Aorta (tissue), 5 donors: ENCODE measurements around the gene KIF15. TPM values are rescaled to one million over a fixed set of nuclear protein-coding genes. Genes with fewer than 3 reads are reported as not detected.
"Not testable (repeated sequence)": the region's sequence is repeated elsewhere in the genome, so short reads cannot be mapped to it uniquely, and the experiment has no call there.

Source experiments
- ATAC-seq: fragments of 200-7000 bp; cut with Tn5 transposase; one replicate; pipeline ENCODE4 v1.9.1; 2022; ENCODE audit warnings: moderate library complexity; ENCODE audit not compliant: low FRiP score
- DNase-seq, 2 donors: peaks; one replicate each; pipeline ENCODE4 v3.0.0-alpha.2; 2020
- H3K27ac ChIP-seq, 2 donors: one replicate each; pipeline ENCODE4 v1.5.1; 2013; ENCODE audit warnings: low read length in 2 of 2, mild to moderate bottlenecking in 2 of 2, moderate library complexity in 2 of 2, control low read depth in 1 of 2, inconsistent platforms in 1 of 2, low read depth in 1 of 2
- H3K27me3 ChIP-seq, 2 donors: one replicate each; pipeline ENCODE4 v1.6.1; 2013; ENCODE audit warnings: control low read depth in 1 of 2, low read length in 1 of 2, mild to moderate bottlenecking in 1 of 2, moderate library complexity in 1 of 2; ENCODE audit not compliant: insufficient read depth in 2 of 2, control insufficient read depth in 1 of 2
- H3K36me3 ChIP-seq, 2 donors: one replicate each; pipeline ENCODE4 v1.6.1; 2013; ENCODE audit warnings: control low read depth in 1 of 2, low read length in 1 of 2, mild to moderate bottlenecking in 1 of 2; ENCODE audit not compliant: insufficient read depth in 2 of 2, control insufficient read depth in 1 of 2
- H3K4me1 ChIP-seq, 2 donors: one replicate each; pipeline ENCODE4 v1.6.1; 2013; ENCODE audit warnings: low read length in 2 of 2, control low read depth in 1 of 2, mild to moderate bottlenecking in 1 of 2, moderate library complexity in 1 of 2; ENCODE audit not compliant: insufficient read depth in 2 of 2, control insufficient read depth in 1 of 2
- H3K4me3 ChIP-seq, 2 donors: one replicate each; pipeline ENCODE4 v1.5.1; 2013; ENCODE audit warnings: low read length in 2 of 2, control low read depth in 1 of 2, mild to moderate bottlenecking in 1 of 2
- H3K9me3 ChIP-seq: one replicate; pipeline ENCODE4 v1.6.1; 2013; ENCODE audit warnings: mild to moderate bottlenecking, low read length; ENCODE audit not compliant: control insufficient read depth
- WGBS, 2 donors: extraction: QIAGEN DNeasy Blood & Tissue Kit; methylation state at CpG; one replicate each; pipeline ENCODE4 v1.1.7; 2013; 5-methylcytosine and 5-hydroxymethylcytosine counted together
- intact Hi-C, 2 donors: fragments of 100-400 bp; cut with DNase I; formaldehyde crosslinking; loops; one replicate each; pipeline versions ENCODE4 v1.14.2 to v1.15.0; 2022
- polyA plus RNA-seq, 2 donors: library from polyadenylated mRNA; stranded (reverse); fragments of 200-250 nt; gene quantifications; one replicate each; pipeline ENCODE4 v1.2.3, GENCODE V29; 2013
- total RNA-seq, 2 donors: library from RNA; stranded (reverse); fragmentation: NEBNext Ultra II Directional; extraction: Animal tissue kit (Norgen Biotek cat#: 25700); gene quantifications; one replicate each; pipeline ENCODE4 v1.2.1, GENCODE V29; 2021
- donor health status: healthy with polysubstance abuse.
- donor health status: Bipolar disorder and iron deficiency.
- donor health status: DM: no; HTN: no; CAD: no.
- donor health status: DM: no; HTN: no; CAD: no.
- donor health status: DM: yes; HTN: yes; CAD: no.

The KIF15 gene
- total and polyA plus RNA-seq, 4 donors = 0.49 to 2.1 (median 0.92) TPM

GRCh38 chr3:44805960-44806359 is 44.4 kb downstream of the KIF15 start:
- ATAC-seq (no peak), DNase-seq (no peak)
- intact Hi-C loops = no loop called here
- H3K4me3 ChIP-seq = no peak overlapping the region
- no peaks in the 10 kb centered on the region for H3K36me3 ChIP-seq
- no peaks in the 10 kb centered on the region for H3K4me1 ChIP-seq
- 93 to 95% methylated on average over 2 of the region's 2 CpGs for WGBS, 2 donors
- H3K9me3 ChIP-seq = no peaks in the 10 kb centered on the region
- H3K27ac ChIP-seq = no peak overlapping the region
- H3K27me3 ChIP-seq = no peaks in the 10 kb centered on the region

GRCh38 chr3:44814751-44815150 is 53.2 kb downstream of the KIF15 start:
- Histone ChIP-seq H3K4me3 (no peak overlapping the region), H3K27me3 (no peaks in the 10 kb centered on the region), H3K4me1 (no peaks in the 10 kb centered on the region), H3K27ac (no peak overlapping the region), H3K9me3 (no peaks in the 10 kb centered on the region), H3K36me3 (no peaks in the 10 kb centered on the region)
- ATAC-seq = no peak
- no peak for DNase-seq
- WGBS, 2 donors = 93 to 95% methylated on average over 6 of the region's 6 CpGs
- intact Hi-C loops = no loop called here

- H3K9me3 ChIP-seq, H3K27ac ChIP-seq, ATAC-seq, H3K4me3 ChIP-seq, DNase-seq, H3K27me3 ChIP-seq, intact Hi-C loops, H3K4me1 ChIP-seq, H3K36me3 ChIP-seq: not testable (repeated sequence)
- WGBS, 2 donors = 97 to 100% methylated on average over 2 of the region's 2 CpGs
Observed at GRCh38 chr3:44816334-44816733, 54.7 kb downstream of the KIF15 start.

GRCh38 chr3:44821206-44821605 is 59.6 kb downstream of the KIF15 start:
- H3K9me3 ChIP-seq, DNase-seq, H3K27ac ChIP-seq, H3K27me3 ChIP-seq, H3K36me3 ChIP-seq, H3K4me3 ChIP-seq, ATAC-seq, H3K4me1 ChIP-seq, intact Hi-C loops: not testable (repeated sequence)
- 96 to 98% methylated on average over 24 to 34 of the region's 34 CpGs for WGBS, 2 donors

GRCh38 chr3:44825264-44825925 is 63.8 kb downstream of the KIF15 start:
- H3K4me3 ChIP-seq = no peak overlapping the region
- H3K4me1 ChIP-seq = no peaks in the 10 kb centered on the region
- no peak overlapping the region for H3K27ac ChIP-seq
- 69% methylated on average over 2 of the region's 2 CpGs for WGBS, 2 donors
- no peaks in the 10 kb centered on the region for H3K27me3 ChIP-seq
- no peaks in the 10 kb centered on the region for H3K9me3 ChIP-seq
- H3K36me3 ChIP-seq = no peaks in the 10 kb centered on the region
- intact Hi-C loops = no loop called here
- DNase-seq (no peak), ATAC-seq (no peak)

GRCh38 chr3:44827196-44827595 is 65.6 kb downstream of the KIF15 start:
- H3K27ac ChIP-seq = no peak overlapping the region
- H3K4me3 ChIP-seq = no peak overlapping the region
- intact Hi-C loops = no loop called here
- DNase-seq = no peak
- H3K4me1 ChIP-seq = no peaks in the 10 kb centered on the region
- no peaks in the 10 kb centered on the region for H3K36me3 ChIP-seq
- ATAC-seq = no peak
- H3K9me3 ChIP-seq = no peaks in the 10 kb centered on the region
- WGBS, 2 donors = 86 to 96% methylated on average over 3 of the region's 3 CpGs
- H3K27me3 ChIP-seq = no peaks in the 10 kb centered on the region

GRCh38 chr3:44831232-44831631 is 69.6 kb downstream of the KIF15 start:
- 89 to 93% methylated on average over 5 of the region's 5 CpGs for WGBS, 2 donors
- H3K27me3 ChIP-seq = no peaks in the 10 kb centered on the region
- no peak for ATAC-seq

GRCh38 chr3:44832032-44832431 is 70.4 kb downstream of the KIF15 start:
- H3K4me3 ChIP-seq = no peak overlapping the region
- H3K27ac ChIP-seq = no peak overlapping the region
- H3K27me3 ChIP-seq = no peaks in the 10 kb centered on the region
- WGBS, 2 donors = 95 to 96% methylated on average over 1 of the region's 1 CpG
- DNase-seq = no peak
- no peak for ATAC-seq
- intact Hi-C loops = no loop called here
- no peaks in the 10 kb centered on the region for H3K4me1 ChIP-seq
- H3K36me3 ChIP-seq = no peaks in the 10 kb centered on the region
- no peaks in the 10 kb centered on the region for H3K9me3 ChIP-seq

More at GRCh38 chr3:44831232-44831631, 69.6 kb downstream of the KIF15 start:
- Histone ChIP-seq H3K4me1 (no peaks in the 10 kb centered on the region), H3K4me3 (no peak overlapping the region), H3K27ac (no peak overlapping the region), H3K36me3 (no peaks in the 10 kb centered on the region), H3K9me3 (no peaks in the 10 kb centered on the region)
- intact Hi-C loops = no loop called here
- no peak for DNase-seq

- WGBS, 2 donors = 78 to 100% methylated on average over 2 of the region's 2 CpGs
- intact Hi-C loops = no loop called here
Observed at GRCh38 chr3:44832965-44833364, 71.4 kb downstream of the KIF15 start.

More at GRCh38 chr3:44832965-44833364, 71.4 kb downstream of the KIF15 start:
- Histone ChIP-seq H3K4me3 (no peak overlapping the region), H3K9me3 (no peaks in the 10 kb centered on the region), H3K27me3 (no peaks in the 10 kb centered on the region), H3K27ac (no peak overlapping the region), H3K36me3 (no peaks in the 10 kb centered on the region), H3K4me1 (no peaks in the 10 kb centered on the region)
- DNase-seq (no peak), ATAC-seq (no peak)
